Bronchial epithelial cell (primary cell): Measurements from ENCODE around the gene LRP2. TPM values are rescaled to one million over a fixed set of nuclear protein-coding genes. Genes with fewer than 3 reads are reported as not detected.

Source experiments
- DNase-seq: peaks from one replicate; pipeline ENCODE4 v3.0.0-alpha.2; 2010; ENCODE audit warnings: low read depth
- FAIRE-seq: peaks from 2 replicates; lab custom pipeline; 2011; peaks lifted over from hg19 to GRCh38; lab: Jason Lieb, UNC
- H3K27me3 ChIP-seq: 2 replicates; pipeline ENCODE4 v1.5.1; 2011; ENCODE audit warnings: low read length; ENCODE audit not compliant: control insufficient read depth, insufficient read depth
- H3K36me3 ChIP-seq: 2 replicates; pipeline ENCODE4 v1.5.1; 2011; ENCODE audit warnings: low read length; ENCODE audit not compliant: control insufficient read depth, insufficient read depth
- H3K4me3 ChIP-seq: 2 replicates; pipeline ENCODE4 v1.5.1; 2011; ENCODE audit warnings: mild to moderate bottlenecking, low read depth, low read length, control low read depth
- total RNA-seq: library from RNA; depleted of rRNA; stranded (reverse); fragments of >200 nt; gene quantifications from 2 replicates; pipeline ENCODE4 v1.2.1, GENCODE V29; 2014
- TF ChIP-seq, protein P1 (sequence below): IDR thresholded peaks from 2 replicates; pipeline ENCODE4 v1.5.1; 2011; ENCODE audit warnings: mild to moderate bottlenecking, moderate library complexity, low read length, control low read depth, inconsistent platforms; ENCODE audit not compliant: insufficient read depth, severe bottlenecking

Gene LRP2
- total RNA-seq, 1 donor from 2014 or later: not detected

DNA sequence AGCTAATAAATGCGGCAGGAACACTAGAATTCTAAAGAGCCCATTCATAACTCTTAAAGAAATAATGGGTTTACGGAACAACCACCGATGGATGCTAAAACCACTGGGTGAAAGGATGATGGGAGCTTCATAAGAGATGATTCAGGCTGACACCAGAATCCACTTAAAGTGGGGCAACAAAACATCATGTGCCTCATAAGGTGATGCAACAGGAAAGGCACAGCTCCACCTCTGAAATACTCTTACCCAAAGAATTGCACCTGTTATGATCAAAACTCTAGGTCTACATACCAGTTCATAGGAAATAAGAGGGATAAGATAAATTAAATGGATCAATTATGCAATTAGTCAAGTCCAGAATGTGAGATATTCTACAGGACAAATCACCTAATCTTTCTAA lies 161.6 kb downstream of the LRP2 start:
- H3K4me3 ChIP-seq: no peak overlapping the region
- FAIRE-seq (no peak), DNase-seq (peak; percentile 8)
- H3K36me3 ChIP-seq: no peaks in the 10 kb centered on the region
- H3K27me3 ChIP-seq: peaks cover 1% of the 10 kb centered on the region
- TF ChIP-seq, protein P1, sequence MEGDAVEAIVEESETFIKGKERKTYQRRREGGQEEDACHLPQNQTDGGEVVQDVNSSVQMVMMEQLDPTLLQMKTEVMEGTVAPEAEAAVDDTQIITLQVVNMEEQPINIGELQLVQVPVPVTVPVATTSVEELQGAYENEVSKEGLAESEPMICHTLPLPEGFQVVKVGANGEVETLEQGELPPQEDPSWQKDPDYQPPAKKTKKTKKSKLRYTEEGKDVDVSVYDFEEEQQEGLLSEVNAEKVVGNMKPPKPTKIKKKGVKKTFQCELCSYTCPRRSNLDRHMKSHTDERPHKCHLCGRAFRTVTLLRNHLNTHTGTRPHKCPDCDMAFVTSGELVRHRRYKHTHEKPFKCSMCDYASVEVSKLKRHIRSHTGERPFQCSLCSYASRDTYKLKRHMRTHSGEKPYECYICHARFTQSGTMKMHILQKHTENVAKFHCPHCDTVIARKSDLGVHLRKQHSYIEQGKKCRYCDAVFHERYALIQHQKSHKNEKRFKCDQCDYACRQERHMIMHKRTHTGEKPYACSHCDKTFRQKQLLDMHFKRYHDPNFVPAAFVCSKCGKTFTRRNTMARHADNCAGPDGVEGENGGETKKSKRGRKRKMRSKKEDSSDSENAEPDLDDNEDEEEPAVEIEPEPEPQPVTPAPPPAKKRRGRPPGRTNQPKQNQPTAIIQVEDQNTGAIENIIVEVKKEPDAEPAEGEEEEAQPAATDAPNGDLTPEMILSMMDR: no peak

- Histone ChIP-seq H3K4me3 (no peak overlapping the region), H3K36me3 (no peaks in the 10 kb centered on the region), H3K27me3 (no peaks in the 10 kb centered on the region)
- DNase-seq (no peak), FAIRE-seq (no peak)
- TF ChIP-seq, protein P1: no peak
Measured at GRCh38 chr2:169193618-169194017, 168.7 kb downstream of the LRP2 start.

GRCh38 chr2:169190197-169190775 lies 172.0 kb downstream of the LRP2 start:
- H3K36me3 ChIP-seq: no peaks in the 10 kb centered on the region
- FAIRE-seq (peak; percentile 80), DNase-seq (peak; percentile 38)
- H3K4me3 ChIP-seq: no peak overlapping the region
- H3K27me3 ChIP-seq: no peaks in the 10 kb centered on the region
- TF ChIP-seq, protein P1: no peak

GRCh38 chr2:169189132-169189531 lies 173.2 kb downstream of the LRP2 start:
- no peaks in the 10 kb centered on the region for H3K36me3 ChIP-seq
- DNase-seq (no peak), FAIRE-seq (no peak)
- H3K27me3 ChIP-seq: no peaks in the 10 kb centered on the region
- no peak overlapping the region for H3K4me3 ChIP-seq
- TF ChIP-seq, protein P1: no peak

DNA sequence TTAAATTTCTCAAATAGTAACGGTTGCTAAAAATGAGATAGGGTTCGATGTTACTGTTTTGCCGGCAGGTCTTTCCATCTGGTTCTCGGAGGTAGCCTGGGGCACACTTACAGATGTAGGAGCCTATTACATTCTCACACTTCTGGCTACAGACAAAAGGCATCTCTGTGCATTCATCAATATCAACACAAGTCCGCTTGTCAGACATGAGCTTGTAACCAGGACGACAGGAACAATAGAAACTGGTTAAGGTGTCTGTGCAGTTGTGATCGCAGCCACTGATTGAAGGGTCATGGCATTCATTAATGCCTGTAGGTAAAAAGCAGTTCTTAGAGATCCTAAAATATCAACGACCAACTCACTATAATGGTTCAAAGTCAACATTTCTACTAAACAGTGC lies 176.6 kb downstream of the LRP2 start:
- TF ChIP-seq, protein P1: no peak
- no peak for FAIRE-seq
- no peaks in the 10 kb centered on the region for H3K27me3 ChIP-seq
- no peak for DNase-seq
- no peak overlapping the region for H3K4me3 ChIP-seq
- H3K36me3 ChIP-seq: no peaks in the 10 kb centered on the region

- peak; percentile 75 for DNase-seq
- FAIRE-seq: no peak
- H3K4me3 ChIP-seq: no peak overlapping the region
- no peaks in the 10 kb centered on the region for H3K27me3 ChIP-seq
- no peaks in the 10 kb centered on the region for H3K36me3 ChIP-seq
- TF ChIP-seq, protein P1: no peak
Measured at GRCh38 chr2:169184074-169184473, 178.3 kb downstream of the LRP2 start.
